HepG2 (cell line): ENCODE data around the gene NUDT2. TPM values are rescaled to one million over a fixed set of nuclear protein-coding genes. Genes with fewer than 3 reads are reported as not detected.

Source experiments
- ATAC-seq: fragments of 200-7000 bp; cut with Tn5 transposase; 3 replicates; pipeline ENCODE4 v1.9.1; 2020; ENCODE audit warnings: mild to moderate bottlenecking, moderate library complexity
- BruUV-seq: library from RNA; stranded (reverse); fragments of 400-500 nt; replicated peaks from 2 replicates; lab custom pipeline; 2021; lab: Mats Ljungman, UMichigan
- CTCF ChIA-PET: fragments of 300-600 bp; formaldehyde crosslinking; extraction: SDS; loops from one replicate; lab custom pipeline; 2021; ENCODE audit warnings: low total read pairs, inconsistent platforms, low intra/inter-chr PET ratio; lab: Yijun Ruan, JAX
- POLR2A ChIA-PET: fragments of 350-600 bp; sonication (Branson Sonifier 250); formaldehyde crosslinking; loops from one replicate; lab custom pipeline; 2020; ENCODE audit warnings: antibody characterized with exemption, inconsistent platforms; lab: Yijun Ruan, JAX
- DNase-seq: peaks from one replicate; pipeline ENCODE4 v3.0.0-alpha.2; 2015; ENCODE audit warnings: low spot score
- FAIRE-seq: peaks from 3 replicates; lab custom pipeline; 2011; peaks lifted over from hg19 to GRCh38; lab: Jason Lieb, UNC
- H2AFZ ChIP-seq: one replicate; pipeline ENCODE4 v1.6.1; 2011; ENCODE audit warnings: low read length, inconsistent platforms
- H3K27ac ChIP-seq: fragments of 300-600 bp; 3 replicates; pipeline ENCODE4 v1.8.0; 2011; ENCODE audit warnings: mixed run types, mild to moderate bottlenecking, mixed read lengths, low read length, inconsistent platforms; ENCODE audit not compliant: insufficient read depth; ENCODE audit errors: extremely low read length
- H3K27me3 ChIP-seq, 2 experiments: fragments of 200-600 bp in 1 of 2; 2 replicates in 1 of 2; 3 replicates in 1 of 2; pipeline versions ENCODE4 v1.6.0 to v1.8.0; 2011; ENCODE audit warnings: low read length in 2 of 2, mild to moderate bottlenecking in 2 of 2, moderate library complexity in 2 of 2, inconsistent platforms in 1 of 2; ENCODE audit not compliant: insufficient read depth in 2 of 2, control insufficient read depth in 1 of 2
- H3K36me3 ChIP-seq, 2 experiments: fragments of 200-600 bp in 1 of 2; replicated peaks in 1 of 2; 2 replicates in 1 of 2; 3 replicates in 1 of 2; pipeline versions ENCODE4 v1.5.1 to v1.8.0; 2011; ENCODE audit warnings: low read length in 2 of 2, inconsistent platforms in 1 of 2; ENCODE audit not compliant: insufficient read depth in 2 of 2, control insufficient read depth in 1 of 2
- H3K4me1 ChIP-seq: 2 replicates; pipeline ENCODE4 v1.5.1; 2012; ENCODE audit warnings: low read length, inconsistent platforms; ENCODE audit not compliant: insufficient read depth
- H3K4me2 ChIP-seq: 2 replicates; pipeline ENCODE4 v1.6.0; 2011; ENCODE audit warnings: low read depth, low read length, inconsistent platforms
- H3K4me3 ChIP-seq, 3 experiments: fragments of 200-600 bp in 1 of 3; sonication (generic), shearing (Covaris generic) in 1 of 3; replicated peaks in 1 of 3; 2 replicates each; pipeline ENCODE4 v1.5.1; 2011 to 2016; ENCODE audit warnings: low read length in 3 of 3, inconsistent platforms in 2 of 3, low read depth in 2 of 3, mild to moderate bottlenecking in 2 of 3, control low read depth in 1 of 3, mixed read lengths in 1 of 3; ENCODE audit not compliant: insufficient read depth in 1 of 3
- H3K79me2 ChIP-seq: one replicate; pipeline ENCODE4 v1.6.1; 2011; ENCODE audit warnings: low read length, inconsistent platforms; ENCODE audit not compliant: insufficient read depth
- H3K9ac ChIP-seq: 2 replicates; pipeline ENCODE4 v1.6.0; 2011; ENCODE audit warnings: mild to moderate bottlenecking, low read depth, low read length, inconsistent platforms; ENCODE audit not compliant: insufficient read depth
- H3K9me3 ChIP-seq: 2 replicates; pipeline ENCODE4 v1.5.1; 2012; ENCODE audit warnings: mild to moderate bottlenecking, low read length
- H4K20me1 ChIP-seq: 2 replicates; pipeline ENCODE4 v1.6.0; 2011; ENCODE audit warnings: inconsistent platforms, mild to moderate bottlenecking, low read length, moderate library complexity; ENCODE audit not compliant: insufficient read depth
- ARID4A ChIP-seq: sonication (generic); formaldehyde crosslinking; IDR thresholded peaks from 2 replicates; pipeline ENCODE4 v1.5.0; 2020; ENCODE audit warnings: mild to moderate bottlenecking, missing genetic modification reagents, borderline replicate concordance
- ARNT ChIP-seq: fragments of 450-650 bp; IDR thresholded peaks from 2 replicates; pipeline ENCODE4 v1.6.1; 2017
- FIP1L1 ChIP-seq: fragments of 200-400 bp; formaldehyde crosslinking; IDR thresholded peaks from 2 replicates; pipeline ENCODE4 v1.6.1; 2018; ENCODE audit warnings: low read depth, mild to moderate bottlenecking, low read length, moderate library complexity, borderline replicate concordance; ENCODE audit not compliant: insufficient read depth
- FOSL2 ChIP-seq: sonication (generic); formaldehyde crosslinking; IDR thresholded peaks from 2 replicates; pipeline ENCODE4 v1.4.0; 2020; ENCODE audit warnings: missing genetic modification reagents
- HNF4A ChIP-seq: sonication (generic); formaldehyde crosslinking; IDR thresholded peaks from 2 replicates; pipeline ENCODE4 v1.4.0; 2020; ENCODE audit warnings: missing genetic modification reagents
- IKZF4 ChIP-seq: sonication (generic); formaldehyde crosslinking; IDR thresholded peaks from 2 replicates; pipeline ENCODE4 v1.5.1; 2020; ENCODE audit warnings: borderline replicate concordance, mild to moderate bottlenecking, low read depth, missing genetic modification reagents; ENCODE audit errors: not compliant biosample characterization
- JUND ChIP-seq: sonication (generic); formaldehyde crosslinking; IDR thresholded peaks from 2 replicates; pipeline ENCODE4 v1.8.0; 2022; ENCODE audit warnings: mild to moderate bottlenecking, missing genetic modification reagents
- POGZ ChIP-seq: sonication (generic); formaldehyde crosslinking; IDR thresholded peaks from 2 replicates; pipeline ENCODE4 v1.4.0; 2020; ENCODE audit warnings: mild to moderate bottlenecking, missing genetic modification reagents
- SCMH1 ChIP-seq: sonication (generic); formaldehyde crosslinking; IDR thresholded peaks from 2 replicates; pipeline ENCODE4 v1.9.0; 2021; ENCODE audit warnings: missing genetic modification reagents, mild to moderate bottlenecking, borderline replicate concordance
- SRF ChIP-seq: IDR thresholded peaks from 2 replicates; pipeline ENCODE4 v1.6.1; 2011; ENCODE audit warnings: mild to moderate bottlenecking, low read depth, low read length, moderate library complexity
- ZEB1 ChIP-seq: IDR thresholded peaks from 2 replicates; pipeline ENCODE4 v1.6.1; 2012; ENCODE audit warnings: mild to moderate bottlenecking, low read depth, inconsistent platforms; ENCODE audit not compliant: insufficient replicate concordance
- ZNF382 ChIP-seq: sonication (generic); formaldehyde crosslinking; IDR thresholded peaks from 2 replicates; pipeline ENCODE4 v1.5.0; 2020; ENCODE audit warnings: missing genetic modification reagents, mild to moderate bottlenecking, borderline replicate concordance
- WGBS: methylation state at CpG from one replicate; pipeline ENCODE4 v1.1.6; 2017; ENCODE audit warnings: low lambda C conversion rate; 5-methylcytosine and 5-hydroxymethylcytosine counted together
- in situ Hi-C: cut with HindIII; loops from 2 replicates; pipeline ENCODE4 v1.10.0; 2017; ENCODE audit warnings: low pct_unique_long_range_greater_than_20kb; ENCODE audit not compliant: extremely low pct_ligation_motif_present
- intact Hi-C: fragments of 100-400 bp; cut with micrococcal nuclease; formaldehyde crosslinking; loops from one replicate; pipeline ENCODE4 v1.10.0; 2022; ENCODE audit not compliant: unreplicated experiment
- polyA plus RNA-seq, 8 experiments: library from polyadenylated mRNA; depleted of rRNA in 3 of 8; stranded (reverse) in 7 of 8; unstranded in 1 of 8; fragments of >200 nt; fragmentation: Illumina TruSeq in 4 of 8; extraction: Trizol in 4 of 8; gene quantifications; 2 replicates each; pipeline versions ENCODE4 v1.2.1 to v1.2.3, GENCODE V29; 2011 to 2016; ENCODE audit warnings: low read depth in 4 of 8, missing spikeins in 1 of 8, mixed read lengths in 1 of 8; ENCODE audit not compliant: insufficient read depth in 1 of 8
- total RNA-seq, 5 experiments: library from RNA; depleted of rRNA; stranded (reverse); fragments of >200 nt; fragmentation: Illumina TruSeq; extraction: Trizol; gene quantifications; 2 replicates each; pipeline ENCODE4 v1.2.3, GENCODE V29; 2016; ENCODE audit warnings: low read depth in 1 of 5
- TF ChIP-seq, protein P1 (sequence below): sonication (generic); formaldehyde crosslinking; IDR thresholded peaks from 2 replicates; pipeline ENCODE4 v1.4.0; 2020; ENCODE audit warnings: missing genetic modification reagents
- TF ChIP-seq, protein P2 (sequence below): sonication (generic); formaldehyde crosslinking; IDR thresholded peaks from 2 replicates; pipeline ENCODE4 v1.5.0; 2020; ENCODE audit warnings: missing genetic modification reagents, mild to moderate bottlenecking, borderline replicate concordance

NUDT2 gene
- total and polyA plus RNA-seq, 2 of the 13 experiments (the other 11 are each of a cell fraction or from before 2014, with no cell fraction given): 19.9 to 24.6 TPM

DNA sequence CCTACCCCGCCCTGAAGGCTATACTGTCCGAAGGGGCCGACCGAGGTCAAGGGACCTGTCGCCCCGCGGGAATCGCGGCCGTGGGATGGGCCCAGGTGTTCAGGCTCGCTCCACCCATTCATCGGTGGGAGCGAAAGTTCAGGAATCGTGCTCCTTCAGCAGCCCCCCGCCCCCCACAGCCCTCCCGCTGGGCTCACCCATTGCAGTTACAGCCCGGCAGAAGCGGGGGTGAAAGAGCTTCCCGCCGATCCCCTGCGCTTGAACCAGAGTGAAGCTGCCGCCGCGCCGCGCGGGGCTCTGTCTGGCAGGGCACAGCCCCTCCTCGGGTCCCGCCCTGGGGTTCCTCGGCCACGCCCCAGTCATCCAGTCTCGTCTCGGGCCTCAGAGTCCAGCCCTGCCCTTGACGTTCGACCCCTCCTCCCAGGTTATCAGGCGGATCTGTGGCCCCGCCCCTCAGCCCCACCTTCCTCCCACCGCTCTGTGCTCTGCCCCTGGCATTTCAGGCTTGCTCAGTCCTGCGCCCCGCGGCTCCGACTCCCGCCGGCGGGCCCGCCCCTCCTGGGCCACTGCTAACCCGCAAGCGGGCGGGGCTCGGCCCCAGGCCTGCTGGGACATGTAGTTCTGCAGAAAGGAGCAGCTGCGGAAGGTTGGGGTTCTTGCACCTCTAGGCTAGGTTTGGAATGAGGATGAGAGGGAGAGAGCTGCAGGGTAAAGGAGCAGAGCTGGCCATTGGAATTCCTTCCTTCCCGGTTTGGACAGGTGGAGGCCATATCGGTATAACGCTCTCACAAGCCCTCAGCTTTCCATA is 47.4 kb downstream of the NUDT2 start, which contains the start of gene MYORG:
Gene MYORG, minus strand, starts transcription at position 303 of the 808 bp plus-strand sequence. CDS start 3,955 bp downstream, outside the sequence.
- FAIRE-seq: peak; percentile 91
- Histone ChIP-seq H3K9me3 (no peaks in the 10 kb centered on the region), H3K79me2 (peaks cover 22% of the 10 kb centered on the region), H3K27me3 (no peaks in the 10 kb centered on the region; a peak in 1 of 5 replicates), H3K27ac (peak within 1 kb of the TSS; percentile 85), H3K4me3 (peak within 1 kb of the TSS; percentile 73 to 90 (median 79)), H3K9ac (peak within 1 kb of the TSS; percentile 68), H2AFZ (peak within 1 kb of the TSS; percentile 62), H3K36me3 (peaks cover 3 to 7% of the 10 kb centered on the region in 2 experiments; a peak in 2 of 5 replicates), H3K4me1 (peaks cover 61% of the 10 kb centered on the region), H3K4me2 (peak within 1 kb of the TSS; percentile 99), H4K20me1 (no peaks in the 10 kb centered on the region)
- ATAC-seq: peak; percentile 71
- BruUV-seq: no TSS peak
- 0% methylated on average over 24 of the region's 54 CpGs for WGBS
- peak; percentile 95 for DNase-seq
- ChIA-PET CTCF (interaction anchor here (7.2 kb wide), 1 partner anchor 45 kb away, joined by 143 read pairs; the partner anchor contains the start of genes KIF24 and NUDT2), POLR2A (interaction anchor here (1.0 to 9.2 kb wide), 12 partner anchors 10 to 261 kb away, joined by 4 to 162 read pairs (median 7); partner anchors contain the start of gene SIGMAR1)
- in situ Hi-C loops (loop anchor here (5.0 kb wide), 1 partner anchor 44 kb away; no protein-coding TSS in a partner anchor), intact Hi-C loops (loop anchor here (1.0 to 5.0 kb wide), 2 partner anchors 24 to 124 kb away; no protein-coding TSS in a partner anchor)
- TF ChIP-seq, protein P1, sequence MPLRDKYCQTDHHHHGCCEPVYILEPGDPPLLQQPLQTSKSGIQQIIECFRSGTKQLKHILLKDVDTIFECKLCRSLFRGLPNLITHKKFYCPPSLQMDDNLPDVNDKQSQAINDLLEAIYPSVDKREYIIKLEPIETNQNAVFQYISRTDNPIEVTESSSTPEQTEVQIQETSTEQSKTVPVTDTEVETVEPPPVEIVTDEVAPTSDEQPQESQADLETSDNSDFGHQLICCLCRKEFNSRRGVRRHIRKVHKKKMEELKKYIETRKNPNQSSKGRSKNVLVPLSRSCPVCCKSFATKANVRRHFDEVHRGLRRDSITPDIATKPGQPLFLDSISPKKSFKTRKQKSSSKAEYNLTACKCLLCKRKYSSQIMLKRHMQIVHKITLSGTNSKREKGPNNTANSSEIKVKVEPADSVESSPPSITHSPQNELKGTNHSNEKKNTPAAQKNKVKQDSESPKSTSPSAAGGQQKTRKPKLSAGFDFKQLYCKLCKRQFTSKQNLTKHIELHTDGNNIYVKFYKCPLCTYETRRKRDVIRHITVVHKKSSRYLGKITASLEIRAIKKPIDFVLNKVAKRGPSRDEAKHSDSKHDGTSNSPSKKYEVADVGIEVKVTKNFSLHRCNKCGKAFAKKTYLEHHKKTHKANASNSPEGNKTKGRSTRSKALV (CRISPR knock-in tag): 0 out of 2 replicates have a peak, but pooled peaks have one; percentile 25
- TF ChIP-seq ARNT (no peak), ZNF382 (CRISPR knock-in tag) (no peak), ARID4A (CRISPR knock-in tag) (peak; percentile 82), IKZF4 (CRISPR knock-in tag) (no peak), POGZ (CRISPR knock-in tag) (peak; percentile 39; the same call in 1 of the 2 replicates), JUND (CRISPR knock-in tag) (no peak), ZEB1 (no peak), SCMH1 (CRISPR knock-in tag) (no peak), HNF4A (peak; percentile 51), SRF (no peak; the same call in 1 of the 2 replicates), FOSL2 (0 out of 2 replicates have a peak, but pooled peaks have one; percentile 6), FIP1L1 (no peak)
- TF ChIP-seq, protein P2, sequence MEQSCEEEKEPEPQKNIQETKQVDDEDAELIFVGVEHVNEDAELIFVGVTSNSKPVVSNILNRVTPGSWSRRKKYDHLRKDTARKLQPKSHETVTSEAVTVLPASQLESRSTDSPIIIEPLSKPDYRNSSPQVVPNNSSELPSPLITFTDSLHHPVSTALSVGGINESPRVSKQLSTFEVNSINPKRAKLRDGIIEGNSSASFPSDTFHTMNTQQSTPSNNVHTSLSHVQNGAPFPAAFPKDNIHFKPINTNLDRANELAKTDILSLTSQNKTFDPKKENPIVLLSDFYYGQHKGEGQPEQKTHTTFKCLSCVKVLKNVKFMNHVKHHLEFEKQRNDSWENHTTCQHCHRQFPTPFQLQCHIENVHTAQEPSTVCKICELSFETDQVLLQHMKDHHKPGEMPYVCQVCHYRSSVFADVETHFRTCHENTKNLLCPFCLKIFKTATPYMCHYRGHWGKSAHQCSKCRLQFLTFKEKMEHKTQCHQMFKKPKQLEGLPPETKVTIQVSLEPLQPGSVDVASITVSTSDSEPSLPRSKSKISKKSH (CRISPR knock-in tag): no peak
